Mesothelial cell of epicardium (in vitro differentiated cells): Measurements from ENCODE around the gene NFAM1. TPM values are rescaled to one million over a fixed set of nuclear protein-coding genes. Genes with fewer than 3 reads are reported as not detected.

ENCODE experiments used
- DNase-seq, 2 experiments: peaks; one replicate each; pipeline ENCODE4 v3.0.0; 2021; ENCODE audit warnings: low spot score in 2 of 2; ENCODE audit not compliant: unreplicated experiment in 2 of 2
- H3K27ac Mint-ChIP-seq: 2 replicates; pipeline ENCODE4 v1.8.0; 2021; ENCODE audit warnings: mixed read lengths
- H3K27me3 Mint-ChIP-seq: 2 replicates; pipeline ENCODE4 v1.8.0; 2021; ENCODE audit warnings: low read depth, mixed read lengths
- H3K36me3 Mint-ChIP-seq: 2 replicates; pipeline ENCODE4 v1.8.0; 2021; ENCODE audit warnings: mixed read lengths
- H3K4me1 Mint-ChIP-seq: 2 replicates; pipeline ENCODE4 v1.8.0; 2021; ENCODE audit warnings: mixed read lengths
- H3K4me3 Mint-ChIP-seq: 2 replicates; pipeline ENCODE4 v1.8.0; 2021; ENCODE audit warnings: mild to moderate bottlenecking, moderate library complexity, mixed read lengths
- H3K9me3 Mint-ChIP-seq: 2 replicates; pipeline ENCODE4 v1.8.0; 2021; ENCODE audit warnings: mixed read lengths
- total RNA-seq: library from RNA; stranded (reverse); gene quantifications from 3 replicates; pipeline ENCODE4 v1.2.1, GENCODE V29; 2021
- TF ChIP-seq, protein P1 (sequence below): fragments of 200-600 bp; sonication (generic); IDR thresholded peaks from one replicate; pipeline ENCODE4 v1.5.0; 2021; ENCODE audit warnings: antibody characterized with exemption; ENCODE audit not compliant: unreplicated experiment

The NFAM1 gene
- total RNA-seq, 1 donor from 2014 or later, result 0.34 TPM

DNA sequence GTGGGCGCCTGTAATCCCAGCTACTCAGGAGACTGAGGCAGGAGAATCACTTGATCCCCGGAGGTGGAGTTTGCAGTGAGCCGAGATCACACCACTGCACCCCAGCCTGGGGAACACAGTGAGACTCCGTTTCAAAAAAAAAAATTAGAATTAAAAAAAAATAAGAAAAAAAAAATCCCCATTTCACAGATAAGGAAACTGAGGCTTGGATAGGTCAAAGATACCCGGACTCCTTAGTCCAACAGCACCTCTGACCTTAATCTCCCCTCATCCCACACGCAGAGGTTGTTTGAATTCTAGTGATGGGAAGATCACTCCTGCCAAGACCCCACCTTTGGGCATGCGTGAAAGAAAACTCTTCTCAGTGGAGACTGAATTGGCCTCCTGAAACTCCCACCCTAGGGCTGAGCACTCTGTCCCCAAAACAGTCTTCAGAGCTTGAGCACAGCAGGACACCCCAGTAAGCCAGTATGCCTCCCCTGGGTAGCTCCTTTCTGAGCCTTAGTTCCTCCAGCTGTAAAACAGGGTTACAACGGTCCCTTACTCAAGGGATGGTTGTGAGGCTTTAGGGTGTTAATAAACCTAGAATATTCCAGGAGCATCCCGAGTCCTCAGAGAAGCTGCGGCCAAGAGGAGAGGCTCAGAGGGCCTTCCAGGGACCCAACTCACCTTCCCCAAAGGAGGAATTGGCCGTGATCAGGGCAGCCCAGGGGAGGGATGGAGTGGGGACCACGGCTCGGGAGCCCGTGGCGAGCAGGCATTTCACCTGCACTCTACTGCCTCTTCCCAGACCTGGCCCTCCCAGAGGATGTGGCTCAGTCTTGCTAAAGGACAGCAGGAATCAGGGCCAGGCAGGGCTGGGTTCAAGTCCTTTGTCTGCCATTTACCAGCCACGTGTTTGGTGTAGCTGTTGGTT, 73.3 kb downstream of the NFAM1 start:
- Mint-ChIP-seq H3K4me1 (peaks cover 12% of the 10 kb centered on the region), H3K9me3 (no peaks in the 10 kb centered on the region), H3K27ac (no peak overlapping the region), H3K4me3 (no peak overlapping the region), H3K27me3 (peaks cover 19% of the 10 kb centered on the region), H3K36me3 (no peaks in the 10 kb centered on the region)
- TF ChIP-seq, protein P1, sequence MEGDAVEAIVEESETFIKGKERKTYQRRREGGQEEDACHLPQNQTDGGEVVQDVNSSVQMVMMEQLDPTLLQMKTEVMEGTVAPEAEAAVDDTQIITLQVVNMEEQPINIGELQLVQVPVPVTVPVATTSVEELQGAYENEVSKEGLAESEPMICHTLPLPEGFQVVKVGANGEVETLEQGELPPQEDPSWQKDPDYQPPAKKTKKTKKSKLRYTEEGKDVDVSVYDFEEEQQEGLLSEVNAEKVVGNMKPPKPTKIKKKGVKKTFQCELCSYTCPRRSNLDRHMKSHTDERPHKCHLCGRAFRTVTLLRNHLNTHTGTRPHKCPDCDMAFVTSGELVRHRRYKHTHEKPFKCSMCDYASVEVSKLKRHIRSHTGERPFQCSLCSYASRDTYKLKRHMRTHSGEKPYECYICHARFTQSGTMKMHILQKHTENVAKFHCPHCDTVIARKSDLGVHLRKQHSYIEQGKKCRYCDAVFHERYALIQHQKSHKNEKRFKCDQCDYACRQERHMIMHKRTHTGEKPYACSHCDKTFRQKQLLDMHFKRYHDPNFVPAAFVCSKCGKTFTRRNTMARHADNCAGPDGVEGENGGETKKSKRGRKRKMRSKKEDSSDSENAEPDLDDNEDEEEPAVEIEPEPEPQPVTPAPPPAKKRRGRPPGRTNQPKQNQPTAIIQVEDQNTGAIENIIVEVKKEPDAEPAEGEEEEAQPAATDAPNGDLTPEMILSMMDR, result no peak
- no peak for DNase-seq

DNA sequence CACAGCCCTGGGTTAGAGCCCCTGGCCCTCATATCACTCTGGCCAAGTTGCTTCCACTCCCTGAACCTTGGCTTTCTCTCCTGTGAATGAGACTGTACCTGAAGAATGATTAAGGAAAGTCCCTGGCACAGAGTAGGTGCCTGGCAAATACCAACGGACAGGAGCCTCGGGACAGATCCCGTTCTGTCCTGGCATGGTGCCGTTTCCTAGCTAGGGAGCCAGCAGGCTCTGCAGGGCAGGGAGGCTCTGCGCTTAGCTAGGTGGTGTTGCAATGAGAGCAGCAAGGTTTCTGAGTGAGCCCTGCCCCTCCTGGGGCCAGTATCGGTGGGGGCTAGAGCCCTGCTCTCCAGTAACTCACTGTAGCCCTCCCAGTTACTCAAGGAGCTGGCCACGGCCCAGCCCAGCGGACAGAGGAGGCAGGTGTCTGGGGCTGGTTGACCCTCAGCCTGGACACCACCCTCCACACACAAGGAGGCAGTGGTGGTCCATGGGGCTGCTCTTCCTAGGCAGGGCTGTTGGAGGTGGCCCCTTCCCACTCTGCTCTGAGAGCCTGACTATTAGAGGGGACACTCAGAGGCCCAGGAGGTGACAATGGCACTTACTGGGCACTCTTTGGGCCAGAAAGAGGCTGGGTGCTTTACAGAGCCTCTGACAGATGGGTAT, 74.4 kb downstream of the NFAM1 start:
- Mint-ChIP-seq H3K27me3 (peaks cover 17% of the 10 kb centered on the region), H3K9me3 (no peaks in the 10 kb centered on the region), H3K4me1 (peaks cover 12% of the 10 kb centered on the region), H3K27ac (no peak overlapping the region), H3K4me3 (no peak overlapping the region), H3K36me3 (no peaks in the 10 kb centered on the region)
- DNase-seq, result no peak
- TF ChIP-seq, protein P1, result no peak

- Mint-ChIP-seq H3K4me1 (peaks cover 12% of the 10 kb centered on the region), H3K27me3 (peaks cover 14% of the 10 kb centered on the region), H3K36me3 (no peaks in the 10 kb centered on the region), H3K27ac (no peak overlapping the region), H3K9me3 (no peaks in the 10 kb centered on the region), H3K4me3 (no peak overlapping the region)
- TF ChIP-seq, protein P1, result no peak
- no peak for DNase-seq
Observed at GRCh38 chr22:42357221-42357620, 75.0 kb downstream of the NFAM1 start.

GRCh38 chr22:42356533-42356932, 75.7 kb downstream of the NFAM1 start:
- Mint-ChIP-seq H3K4me3 (no peak overlapping the region), H3K27ac (no peak overlapping the region), H3K27me3 (peaks cover 12% of the 10 kb centered on the region), H3K4me1 (peaks cover 12% of the 10 kb centered on the region), H3K9me3 (no peaks in the 10 kb centered on the region), H3K36me3 (no peaks in the 10 kb centered on the region)
- DNase-seq, result no peak
- TF ChIP-seq, protein P1, result no peak

- TF ChIP-seq, protein P1, result no peak
- Mint-ChIP-seq H3K36me3 (no peaks in the 10 kb centered on the region), H3K27me3 (peaks cover 2% of the 10 kb centered on the region), H3K27ac (peak overlapping the region; percentile 40), H3K9me3 (no peaks in the 10 kb centered on the region), H3K4me3 (no peak overlapping the region), H3K4me1 (peaks cover 12% of the 10 kb centered on the region)
- DNase-seq, result peak in 1 of 2 experiments; percentile 51
Observed at GRCh38 chr22:42353883-42354727, 78.1 kb downstream of the NFAM1 start.
